Measurements from ENCODE around the gene NKD1.

Gene NKD1

GRCh38 chr16:50616386-50616785, 68.2 kb downstream of the NKD1 start:
- no peak for DNase-seq

DNA sequence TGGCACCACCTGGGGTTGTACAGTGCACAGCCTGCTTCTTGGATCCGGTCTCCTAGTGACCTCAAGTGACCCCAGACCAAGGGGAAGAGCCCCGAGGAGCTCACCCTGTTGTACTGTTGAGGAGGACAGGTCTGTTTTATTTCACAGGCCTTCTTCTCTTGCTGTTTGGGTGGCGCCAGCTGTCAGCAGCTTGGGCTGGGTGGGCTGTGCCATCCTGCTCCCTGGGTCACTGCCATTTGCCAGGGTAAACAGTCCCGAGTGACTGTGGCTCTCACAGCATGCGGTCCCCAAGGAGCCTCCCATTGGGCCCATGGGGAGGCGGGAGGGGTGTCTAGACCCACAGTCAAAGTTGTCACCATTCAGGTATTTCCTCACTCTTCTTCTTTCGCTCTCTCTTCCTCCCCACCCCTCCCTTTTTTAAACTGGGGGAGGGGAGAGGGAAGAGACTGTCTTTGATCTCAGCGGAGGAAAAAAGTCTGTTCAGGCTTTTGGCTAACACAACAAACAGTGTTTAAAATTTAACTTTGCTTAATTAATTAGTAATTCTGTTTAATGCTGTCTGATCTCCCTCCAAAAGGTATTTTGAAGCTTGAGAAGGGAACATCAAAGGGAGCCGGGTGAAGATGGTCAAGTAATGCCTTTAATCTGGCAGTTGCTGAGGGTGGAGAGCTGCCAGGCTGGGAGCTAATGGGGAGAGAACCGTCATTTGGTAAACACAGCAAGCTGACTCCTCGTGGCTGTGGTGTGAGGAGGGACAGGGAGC, 68.9 kb downstream of the NKD1 start:
- no peak for DNase-seq

DNA sequence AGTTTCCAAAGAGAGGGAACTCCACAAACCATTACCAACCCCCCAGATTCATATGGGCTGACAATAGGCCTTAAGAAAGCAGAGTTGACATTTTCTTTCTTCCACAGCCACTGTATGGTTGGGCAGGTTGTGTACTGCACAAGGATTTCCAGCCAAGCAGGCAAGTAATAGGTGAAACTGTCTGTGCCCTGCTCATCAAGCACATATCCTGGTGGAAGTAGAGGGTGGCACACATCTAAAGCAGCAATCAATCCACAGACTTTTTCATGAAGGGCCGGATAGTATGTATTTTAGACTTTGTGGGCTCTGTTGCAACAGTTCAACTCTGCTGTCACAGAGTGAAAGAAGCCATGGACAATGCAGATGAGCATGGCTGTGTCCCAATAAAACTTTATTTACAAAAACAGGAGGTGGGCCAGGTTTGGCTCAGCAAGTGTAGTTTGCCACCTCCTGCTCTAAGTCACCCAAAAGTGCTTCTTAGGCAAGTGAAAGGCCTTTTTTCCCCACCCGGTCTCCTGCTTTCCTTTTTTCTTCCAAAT, 69.5 kb downstream of the NKD1 start:
- DNase-seq, result no peak

DNA sequence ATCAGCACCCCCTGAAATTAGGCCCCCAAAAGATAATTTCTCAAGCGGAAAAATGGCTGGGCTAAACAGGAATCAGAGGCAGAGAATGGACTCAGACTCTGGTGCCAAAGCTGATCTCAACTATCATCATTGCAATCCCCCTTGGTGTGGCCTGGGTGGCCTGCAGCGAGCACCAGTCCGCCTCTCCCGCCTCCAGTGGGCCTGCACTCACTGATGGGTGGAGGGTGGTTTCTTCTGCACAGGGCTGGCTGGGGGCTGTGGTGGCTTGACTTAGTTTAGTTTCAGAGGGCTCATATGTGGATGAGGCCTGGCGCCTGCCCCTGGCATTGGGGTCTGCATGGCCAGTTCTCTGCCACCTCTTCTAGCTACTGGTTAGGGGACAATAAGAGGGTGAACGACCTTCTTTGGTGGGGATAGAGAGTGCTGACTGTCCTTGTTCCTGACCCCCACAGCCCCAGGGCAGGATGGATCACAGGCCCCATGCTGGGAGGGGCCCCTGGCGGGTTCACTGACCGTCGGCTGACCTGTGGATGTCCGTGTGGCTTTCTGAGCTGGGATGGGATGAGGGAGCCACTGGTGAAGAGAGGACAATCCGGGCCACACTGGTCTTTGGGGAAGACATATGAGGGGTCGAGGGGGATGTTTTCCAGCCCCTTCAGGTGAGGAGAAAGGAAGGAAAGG, 70.2 kb downstream of the NKD1 start:
- no peak for DNase-seq

GRCh38 chr16:50619702-50620491, 71.7 kb downstream of the NKD1 start:
- no peak for DNase-seq

DNA sequence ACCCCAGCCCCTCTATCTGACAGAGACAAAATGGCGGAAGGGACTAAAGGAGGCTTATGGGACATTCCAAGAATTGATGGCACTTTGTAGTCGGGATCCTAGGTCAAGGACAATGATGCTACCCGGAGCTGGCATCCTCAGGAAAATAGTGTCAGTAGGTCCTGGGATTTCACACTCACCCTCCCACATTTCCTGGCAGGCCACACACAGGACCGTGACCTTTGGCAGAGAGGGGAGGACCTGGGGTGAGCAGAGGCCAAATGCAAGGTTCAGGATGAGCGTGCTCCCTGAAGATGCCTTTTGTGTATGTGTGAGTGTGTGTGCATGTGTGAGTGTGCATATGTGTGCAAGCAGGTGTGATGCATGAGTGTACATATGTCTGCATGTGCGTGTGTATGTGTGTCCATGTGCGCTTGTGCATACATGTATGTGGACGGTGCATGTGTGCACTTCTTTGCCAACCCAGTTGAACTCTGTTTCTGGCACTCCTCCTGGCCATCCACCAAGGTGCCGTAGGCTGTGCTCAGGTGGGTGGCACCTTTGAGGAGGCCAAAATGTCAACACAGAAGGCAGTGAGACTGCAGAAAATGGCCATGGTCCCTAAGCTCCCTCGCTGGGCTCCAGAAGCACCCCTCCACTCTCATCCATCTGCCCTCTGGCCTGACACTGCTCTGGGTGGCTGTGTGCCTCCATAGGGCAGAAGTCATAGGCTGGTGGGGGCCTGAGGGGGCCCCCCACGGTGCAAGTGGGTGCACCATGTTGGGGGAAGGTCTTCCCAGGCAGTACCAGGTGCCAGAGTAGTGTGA, 72.7 kb downstream of the NKD1 start:
- no peak for DNase-seq

- DNase-seq, result no peak
These were observed 73.2 kb downstream of the NKD1 start for GRCh38 chr16:50621452-50621792.

GRCh38 chr16:50622029-50622428, 73.8 kb downstream of the NKD1 start:
- no peak for DNase-seq

DNA sequence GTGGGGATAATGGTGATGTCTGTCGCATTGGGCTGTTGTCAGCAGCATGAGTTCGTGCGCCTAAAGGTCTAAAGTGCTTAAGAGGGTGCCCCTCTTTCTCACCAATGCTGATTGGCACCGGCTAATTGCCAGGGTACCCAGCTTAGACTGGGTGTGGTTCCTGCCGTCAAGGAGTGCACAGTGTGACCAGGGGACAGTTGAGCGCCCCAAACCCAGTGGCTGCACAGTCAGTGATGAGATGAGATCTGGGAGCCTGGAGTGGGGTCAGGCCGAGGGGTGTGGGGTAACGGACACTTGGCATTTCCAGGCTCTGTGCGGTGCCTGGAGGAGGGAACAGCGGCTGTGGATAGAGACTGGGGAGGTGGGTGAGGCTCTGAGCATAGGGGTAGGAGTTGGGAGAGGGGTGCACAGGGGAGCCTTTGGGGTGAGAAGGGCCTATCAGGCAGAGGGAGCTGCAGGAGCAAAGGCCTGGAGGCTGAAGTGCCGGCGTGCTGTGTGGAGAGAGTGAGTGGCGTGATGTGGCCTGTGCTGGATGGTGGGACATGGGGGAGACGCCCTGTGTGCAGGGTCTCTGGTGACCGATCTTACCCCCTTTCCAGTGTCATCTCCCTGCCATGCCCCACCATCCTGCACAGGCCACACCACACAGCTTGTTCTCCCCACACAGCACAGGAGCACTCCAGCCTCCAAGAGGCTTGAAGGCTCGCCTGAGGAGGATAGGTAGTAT, 74.6 kb downstream of the NKD1 start:
- DNase-seq, result no peak

DNA sequence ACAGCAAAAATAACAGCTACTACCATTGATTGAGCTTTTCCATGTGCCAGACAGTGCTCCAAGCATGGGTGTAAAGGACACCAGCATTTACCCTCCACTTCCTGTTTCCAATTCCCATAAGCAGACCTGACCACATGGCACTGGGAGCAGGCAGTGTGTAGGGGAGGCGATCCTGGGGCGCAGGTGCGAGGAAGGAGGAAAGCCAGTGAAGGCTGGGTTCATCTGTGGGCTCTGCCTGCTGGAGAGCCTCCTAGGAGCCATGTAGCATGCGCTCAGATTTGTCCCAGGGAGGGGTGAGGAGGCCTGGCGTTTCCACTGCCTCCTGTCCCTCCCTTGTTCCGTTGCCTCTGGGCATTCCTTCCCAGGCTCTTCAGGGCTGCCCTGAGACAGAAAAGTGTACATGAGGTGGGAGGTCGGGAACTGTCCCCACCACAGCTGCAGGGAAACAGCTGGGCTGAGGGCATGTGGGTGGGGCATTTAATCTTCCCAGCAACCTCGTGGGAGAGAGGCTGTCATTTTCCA, 76.3 kb downstream of the NKD1 start:
- DNase-seq, result no peak

DNA sequence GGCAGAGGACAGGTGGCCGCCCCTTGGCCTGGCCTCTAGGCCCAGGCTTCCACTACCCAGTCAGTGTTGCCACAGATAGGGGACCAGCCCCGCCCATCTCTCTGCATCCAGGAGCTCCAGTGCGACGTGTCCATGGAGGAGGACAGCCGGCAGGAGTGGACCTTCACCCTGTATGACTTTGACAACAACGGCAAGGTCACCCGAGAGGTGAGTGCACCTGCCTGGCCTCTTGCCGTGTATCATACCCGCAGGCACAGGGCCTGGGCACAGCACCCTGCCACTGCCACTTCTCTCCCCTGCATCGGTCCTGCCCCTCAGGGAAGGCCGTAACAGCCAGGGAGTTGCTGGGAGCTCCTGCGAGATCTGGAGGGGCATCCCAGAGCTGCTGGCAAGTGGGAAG, 77.2 kb downstream of the NKD1 start:
- no peak for DNase-seq

DNA sequence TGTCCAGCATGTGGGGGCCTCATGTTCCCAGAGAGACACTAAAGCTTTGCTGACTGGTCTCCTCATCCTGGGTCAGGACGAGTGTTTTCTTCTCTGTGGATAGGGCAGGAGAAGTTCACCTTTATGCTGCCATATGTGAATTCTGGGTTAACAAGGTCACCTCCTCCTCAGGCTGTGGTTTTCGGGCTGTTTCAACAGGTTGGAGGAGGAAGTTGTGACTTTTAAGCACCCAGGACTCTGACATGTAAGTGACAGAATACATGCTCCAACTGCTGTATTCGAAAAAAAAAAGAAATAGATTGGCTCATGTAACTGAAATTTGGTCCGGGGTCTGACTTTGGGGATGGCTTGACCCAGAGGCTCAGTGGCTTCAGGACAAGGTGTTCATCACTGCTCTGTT, 78.7 kb downstream of the NKD1 start:
- DNase-seq, result no peak

- DNase-seq, result no peak
These were observed 79.2 kb downstream of the NKD1 start for GRCh38 chr16:50627419-50627818.

- DNase-seq, result no peak
These were observed 80.1 kb downstream of the NKD1 start for GRCh38 chr16:50628156-50628802.

DNA sequence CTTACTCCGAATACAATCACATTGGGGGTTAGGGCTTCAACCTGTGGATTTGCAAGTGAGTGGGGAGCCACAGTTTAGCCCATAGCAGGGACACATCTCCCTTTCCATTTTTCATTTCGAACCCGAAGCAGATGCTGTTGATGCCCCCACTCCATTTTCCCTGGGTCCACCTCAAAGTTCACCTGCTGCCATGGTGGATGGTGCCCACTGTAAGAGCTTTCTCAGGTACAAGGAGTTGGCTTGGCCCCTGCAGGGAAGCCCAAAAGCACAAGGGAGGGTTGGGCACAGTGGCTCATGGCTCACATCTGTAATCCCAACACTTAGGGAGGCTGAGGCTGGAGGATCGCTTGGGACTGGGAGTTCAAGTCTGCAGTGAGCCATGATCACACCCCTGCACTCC, 81.1 kb downstream of the NKD1 start:
- no peak for DNase-seq

DNA sequence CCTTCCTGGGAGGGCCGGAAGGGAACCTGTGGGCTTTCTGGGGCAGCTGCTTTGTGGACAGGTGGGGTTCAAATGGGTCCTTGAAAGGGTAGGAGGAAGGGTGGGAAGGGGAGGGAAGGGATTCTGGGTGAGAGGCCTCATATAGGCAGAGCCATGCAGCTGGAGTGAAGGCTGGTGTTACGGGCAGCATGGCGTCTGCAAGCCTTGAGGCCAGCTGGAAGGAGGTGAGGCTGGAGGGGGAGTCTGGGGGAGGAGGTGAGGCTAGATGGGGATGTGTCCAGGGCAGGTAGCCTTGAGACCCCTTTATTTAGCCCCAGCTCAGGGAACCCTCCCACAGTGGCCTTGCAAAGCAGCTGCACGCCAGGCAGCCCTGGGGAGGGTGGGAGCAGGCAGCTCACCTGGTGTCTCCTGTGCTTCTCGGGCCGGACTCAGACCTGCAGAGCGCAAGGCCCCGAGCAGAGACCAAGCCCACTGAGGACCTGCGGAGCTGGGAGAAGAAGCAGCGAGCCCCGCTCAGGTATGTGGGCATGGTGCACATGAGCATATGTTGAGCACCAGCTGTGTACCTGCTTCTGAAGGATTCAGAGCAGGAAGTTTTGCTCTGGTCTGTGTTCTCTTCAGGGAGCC, 82.3 kb downstream of the NKD1 start:
- no peak for DNase-seq

DNA sequence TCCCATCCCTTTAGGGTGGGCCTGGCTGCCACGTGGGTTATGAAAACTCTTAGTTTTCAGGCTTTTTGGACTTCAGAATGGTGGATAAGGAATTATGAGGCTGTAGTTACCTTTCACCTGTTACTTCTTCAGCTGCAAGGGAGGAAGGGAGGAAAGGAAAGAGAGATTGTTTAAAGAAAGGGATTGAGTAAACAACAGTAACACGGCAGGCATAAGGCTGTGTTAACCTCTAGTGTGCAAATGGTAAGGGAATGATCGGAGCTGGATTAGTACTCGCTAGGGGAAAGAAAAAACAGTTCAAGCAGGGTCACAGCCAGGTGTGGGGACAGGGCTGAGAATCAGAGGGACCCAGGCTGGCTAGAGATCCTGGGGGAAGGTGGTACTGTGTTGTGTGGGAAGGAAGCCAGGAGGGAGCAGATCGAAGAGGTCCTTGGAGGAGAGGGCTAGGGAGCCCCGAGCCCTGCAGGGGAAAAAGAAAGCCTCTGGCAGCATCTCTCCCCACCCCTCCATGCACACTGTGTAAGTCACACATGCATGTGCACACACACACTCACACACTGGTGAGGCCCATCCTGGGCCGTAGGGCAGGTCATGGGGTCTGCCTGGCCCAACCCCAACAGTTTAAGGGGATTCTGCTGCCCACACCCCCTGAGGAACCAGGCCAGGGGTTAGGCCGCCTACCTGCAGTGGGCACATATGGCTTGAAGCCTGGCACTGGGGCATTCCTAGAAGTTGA, 83.2 kb downstream of the NKD1 start:
- DNase-seq, result no peak

GRCh38 chr16:50631985-50632576, 83.9 kb downstream of the NKD1 start:
- DNase-seq, result no peak

DNA sequence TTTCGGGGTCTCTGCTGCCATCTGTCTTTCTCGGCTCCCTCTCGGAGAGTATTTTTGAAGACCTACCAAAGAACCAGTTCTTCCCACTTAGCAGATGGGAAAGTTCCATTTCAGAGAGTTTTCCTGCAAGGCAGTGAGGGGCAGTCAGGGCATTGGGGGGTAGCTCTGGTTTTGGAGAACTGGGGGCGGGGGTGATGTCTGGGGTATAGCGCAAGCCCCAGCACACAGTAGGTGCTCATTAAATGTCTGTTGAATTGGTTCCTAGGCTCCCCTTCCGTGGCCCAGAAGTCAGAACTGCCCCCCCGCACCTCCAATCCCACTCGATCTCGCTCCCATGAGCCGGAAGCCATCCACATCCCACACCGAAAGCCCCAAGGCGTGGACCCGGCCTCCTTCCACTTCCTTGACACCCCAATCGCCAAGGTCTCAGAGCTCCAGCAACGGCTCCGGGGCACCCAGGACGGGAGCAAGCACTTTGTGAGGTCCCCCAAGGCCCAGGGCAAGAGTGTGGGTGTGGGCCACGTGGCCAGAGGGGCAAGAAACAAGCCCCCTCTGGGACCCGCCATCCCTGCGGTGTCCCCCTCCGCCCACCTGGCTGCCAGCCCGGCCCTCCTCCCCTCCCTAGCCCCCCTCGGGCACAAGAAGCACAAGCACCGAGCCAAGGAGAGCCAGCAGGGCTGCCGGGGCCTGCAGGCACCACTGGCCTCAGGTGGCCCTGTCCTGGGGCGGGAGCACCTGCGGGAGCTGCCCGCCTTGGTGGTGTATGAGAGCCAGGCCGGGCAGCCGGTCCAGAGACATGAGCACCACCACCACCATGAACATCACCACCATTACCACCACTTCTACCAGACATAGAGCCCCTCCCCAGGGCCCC, 85.0 kb downstream of the NKD1 start:
- DNase-seq, result no peak
